HG03342 (cell line): ENCODE data around the gene EPHA1.

Source experiments
- ATAC-seq: cut with Tn5 transposase; IDR thresholded peaks from one replicate; pipeline ENCODE4 v1.9.1; 2021; ENCODE audit warnings: mild to moderate bottlenecking, moderate library complexity; ENCODE audit not compliant: unreplicated experiment

Gene EPHA1

GRCh38 chr7:143390104-143390772 lies 18.4 kb downstream of the EPHA1 start:
- no peak for ATAC-seq

- ATAC-seq = no peak
Measured at GRCh38 chr7:143389316-143390103, 19.1 kb downstream of the EPHA1 start.

- no peak for ATAC-seq
Measured at GRCh38 chr7:143388491-143389101, 20.1 kb downstream of the EPHA1 start.

- ATAC-seq = no peak
Measured at GRCh38 chr7:143388051-143388450, 20.6 kb downstream of the EPHA1 start.

GRCh38 chr7:143387156-143387975 lies 21.3 kb downstream of the EPHA1 start:
- no peak for ATAC-seq

GRCh38 chr7:143385891-143386781 lies 22.5 kb downstream of the EPHA1 start:
- ATAC-seq = peak; percentile 38

- ATAC-seq = no peak
Measured at GRCh38 chr7:143384661-143385631, 23.7 kb downstream of the EPHA1 start.

- no peak for ATAC-seq
Measured at GRCh38 chr7:143384148-143384547, 24.5 kb downstream of the EPHA1 start.

GRCh38 chr7:143383642-143383957 lies 25.1 kb downstream of the EPHA1 start:
- ATAC-seq = no peak

- ATAC-seq = no peak
Measured at GRCh38 chr7:143382791-143383641, 25.6 kb downstream of the EPHA1 start.

- no peak for ATAC-seq
Measured at GRCh38 chr7:143382126-143382790, 26.4 kb downstream of the EPHA1 start.

GRCh38 chr7:143381427-143382125 lies 27.1 kb downstream of the EPHA1 start:
- ATAC-seq = peak; percentile 8

GRCh38 chr7:143380646-143381426 lies 27.8 kb downstream of the EPHA1 start, which contains the start of gene ZYX:
Gene ZYX, plus strand, starts transcription at chr7:143381345. Its CDS starts 227 bp downstream, at chr7:143381572.
- ATAC-seq = peak; percentile 78

GRCh38 chr7:143380260-143380645 lies 28.4 kb downstream of the EPHA1 start:
- ATAC-seq = peak; percentile 56

- no peak for ATAC-seq
Measured at GRCh38 chr7:143379611-143380259, 28.9 kb downstream of the EPHA1 start.

- no peak for ATAC-seq
Measured at GRCh38 chr7:143376396-143376795, 32.3 kb downstream of the EPHA1 start.
